OCI-LY1 (cell line): ENCODE data around the gene CLCN7.

Experiments used
- EZH2 ChIP-seq: fragments of 200-600 bp; sonication (generic), shearing (Covaris generic); IDR thresholded peaks from 2 replicates; pipeline ENCODE4 v1.8.0; 2017; ENCODE audit warnings: borderline replicate concordance, mixed run types, mild to moderate bottlenecking, antibody characterized with exemption, low read length, moderate library complexity, mixed read lengths
- TF ChIP-seq, protein P1 (sequence below): fragments of 200-600 bp; sonication (generic), shearing (Covaris generic); IDR thresholded peaks from 2 replicates; pipeline ENCODE4 v1.5.1; 2017; ENCODE audit warnings: mild to moderate bottlenecking, antibody characterized with exemption, low read length, moderate library complexity, mixed read lengths

GRCh38 chr16:1511662-1512569 is 37.1 kb upstream of the CLCN7 start:
- TF ChIP-seq, protein P1, sequence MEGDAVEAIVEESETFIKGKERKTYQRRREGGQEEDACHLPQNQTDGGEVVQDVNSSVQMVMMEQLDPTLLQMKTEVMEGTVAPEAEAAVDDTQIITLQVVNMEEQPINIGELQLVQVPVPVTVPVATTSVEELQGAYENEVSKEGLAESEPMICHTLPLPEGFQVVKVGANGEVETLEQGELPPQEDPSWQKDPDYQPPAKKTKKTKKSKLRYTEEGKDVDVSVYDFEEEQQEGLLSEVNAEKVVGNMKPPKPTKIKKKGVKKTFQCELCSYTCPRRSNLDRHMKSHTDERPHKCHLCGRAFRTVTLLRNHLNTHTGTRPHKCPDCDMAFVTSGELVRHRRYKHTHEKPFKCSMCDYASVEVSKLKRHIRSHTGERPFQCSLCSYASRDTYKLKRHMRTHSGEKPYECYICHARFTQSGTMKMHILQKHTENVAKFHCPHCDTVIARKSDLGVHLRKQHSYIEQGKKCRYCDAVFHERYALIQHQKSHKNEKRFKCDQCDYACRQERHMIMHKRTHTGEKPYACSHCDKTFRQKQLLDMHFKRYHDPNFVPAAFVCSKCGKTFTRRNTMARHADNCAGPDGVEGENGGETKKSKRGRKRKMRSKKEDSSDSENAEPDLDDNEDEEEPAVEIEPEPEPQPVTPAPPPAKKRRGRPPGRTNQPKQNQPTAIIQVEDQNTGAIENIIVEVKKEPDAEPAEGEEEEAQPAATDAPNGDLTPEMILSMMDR = no peak
- no peak for TF ChIP-seq EZH2
